Measurements from ENCODE around the gene GSTA2.
"Not testable (repeated sequence)": the region's sequence is repeated elsewhere in the genome, so short reads cannot be mapped to it uniquely, and the experiment has no call there.

GSTA2 gene

GRCh38 chr6:52754443-52754842 is 8.8 kb downstream of the GSTA2 start:
- Histone ChIP-seq H3K9me3 (ENCODE audit: low read length) (no peaks in the 10 kb centered on the region), H3K4me3 (ENCODE audit: low read depth in 1 of 2, low read length in 2 of 2) (no peak overlapping the region), H3K27ac (ENCODE audit: low read depth, low read length) (no peak overlapping the region), H3K36me3 (ENCODE audit: insufficient read depth, low read length) (no peaks in the 10 kb centered on the region), H3K9ac (ENCODE audit: low read length) (no peak overlapping the region), H3K27me3 (ENCODE audit: control insufficient read depth in 1 of 2, insufficient read depth in 2 of 2, low read length in 2 of 2) (no peaks in the 10 kb centered on the region), H3K4me1 (ENCODE audit: insufficient read depth, low read length) (no peaks in the 10 kb centered on the region)

- not testable (repeated sequence) for H3K4me1 ChIP-seq (ENCODE audit: insufficient read depth, low read length); H3K27ac ChIP-seq (ENCODE audit: low read depth, low read length); H3K9ac ChIP-seq (ENCODE audit: low read length); H3K27me3 ChIP-seq (ENCODE audit: control insufficient read depth in 1 of 2, insufficient read depth in 2 of 2, low read length in 2 of 2); H3K36me3 ChIP-seq (ENCODE audit: insufficient read depth, low read length); H3K4me3 ChIP-seq (ENCODE audit: low read depth in 1 of 2, low read length in 2 of 2); H3K9me3 ChIP-seq (ENCODE audit: low read length)
Measured at GRCh38 chr6:52753137-52753536, 10.1 kb downstream of the GSTA2 start.

GRCh38 chr6:52752310-52752709 is 11.0 kb downstream of the GSTA2 start:
- Histone ChIP-seq H3K27me3 (ENCODE audit: control insufficient read depth in 1 of 2, insufficient read depth in 2 of 2, low read length in 2 of 2) (no peaks in the 10 kb centered on the region), H3K36me3 (ENCODE audit: insufficient read depth, low read length) (no peaks in the 10 kb centered on the region), H3K27ac (ENCODE audit: low read depth, low read length) (no peak overlapping the region)

GRCh38 chr6:52749556-52750152 is 13.6 kb downstream of the GSTA2 start:
- no peak overlapping the region for H3K4me3 ChIP-seq (ENCODE audit: low read depth in 1 of 2, low read length in 2 of 2)
- no peaks in the 10 kb centered on the region for H3K4me1 ChIP-seq (ENCODE audit: insufficient read depth, low read length)
- no peak overlapping the region for H3K27ac ChIP-seq (ENCODE audit: low read depth, low read length)
- H3K9me3 ChIP-seq (ENCODE audit: low read length): no peaks in the 10 kb centered on the region
- H3K36me3 ChIP-seq (ENCODE audit: insufficient read depth, low read length): no peaks in the 10 kb centered on the region
- no peak overlapping the region for H3K9ac ChIP-seq (ENCODE audit: low read length)
- H3K27me3 ChIP-seq (ENCODE audit: control insufficient read depth in 1 of 2, insufficient read depth in 2 of 2, low read length in 2 of 2): no peaks in the 10 kb centered on the region

More at GRCh38 chr6:52752310-52752709, 11.0 kb downstream of the GSTA2 start:
- Histone ChIP-seq H3K9me3 (ENCODE audit: low read length) (no peaks in the 10 kb centered on the region), H3K4me3 (ENCODE audit: low read depth in 1 of 2, low read length in 2 of 2) (no peak overlapping the region), H3K9ac (ENCODE audit: low read length) (no peak overlapping the region), H3K4me1 (ENCODE audit: insufficient read depth, low read length) (no peaks in the 10 kb centered on the region)

GRCh38 chr6:52747301-52747700 is 16.0 kb downstream of the GSTA2 start:
- H3K27me3 ChIP-seq (ENCODE audit: control insufficient read depth in 1 of 2, insufficient read depth in 2 of 2, low read length in 2 of 2); H3K9ac ChIP-seq (ENCODE audit: low read length); H3K4me3 ChIP-seq (ENCODE audit: low read depth in 1 of 2, low read length in 2 of 2); H3K27ac ChIP-seq (ENCODE audit: low read depth, low read length); H3K4me1 ChIP-seq (ENCODE audit: insufficient read depth, low read length); H3K9me3 ChIP-seq (ENCODE audit: low read length); H3K36me3 ChIP-seq (ENCODE audit: insufficient read depth, low read length): not testable (repeated sequence)

- H3K27ac ChIP-seq (ENCODE audit: low read depth, low read length): no peak overlapping the region
- no peaks in the 10 kb centered on the region for H3K4me1 ChIP-seq (ENCODE audit: insufficient read depth, low read length)
- H3K27me3 ChIP-seq (ENCODE audit: control insufficient read depth in 1 of 2, insufficient read depth in 2 of 2, low read length in 2 of 2): no peaks in the 10 kb centered on the region
- H3K9ac ChIP-seq (ENCODE audit: low read length): no peak overlapping the region
- no peak overlapping the region for H3K4me3 ChIP-seq (ENCODE audit: low read depth in 1 of 2, low read length in 2 of 2)
- H3K9me3 ChIP-seq (ENCODE audit: low read length): no peaks in the 10 kb centered on the region
- no peaks in the 10 kb centered on the region for H3K36me3 ChIP-seq (ENCODE audit: insufficient read depth, low read length)
Measured at GRCh38 chr6:52746213-52746612, 17.1 kb downstream of the GSTA2 start.

GRCh38 chr6:52745764-52746201 is 17.5 kb downstream of the GSTA2 start:
- Histone ChIP-seq H3K4me1 (ENCODE audit: insufficient read depth, low read length) (no peaks in the 10 kb centered on the region), H3K27me3 (ENCODE audit: control insufficient read depth in 1 of 2, insufficient read depth in 2 of 2, low read length in 2 of 2) (no peaks in the 10 kb centered on the region), H3K27ac (ENCODE audit: low read depth, low read length) (no peak overlapping the region)

GRCh38 chr6:52741872-52742271 is 21.4 kb downstream of the GSTA2 start:
- Histone ChIP-seq H3K27me3 (ENCODE audit: control insufficient read depth in 1 of 2, insufficient read depth in 2 of 2, low read length in 2 of 2) (no peaks in the 10 kb centered on the region), H3K9ac (ENCODE audit: low read length) (no peak overlapping the region), H3K27ac (ENCODE audit: low read depth, low read length) (no peak overlapping the region), H3K4me1 (ENCODE audit: insufficient read depth, low read length) (no peaks in the 10 kb centered on the region), H3K9me3 (ENCODE audit: low read length) (no peaks in the 10 kb centered on the region), H3K36me3 (ENCODE audit: insufficient read depth, low read length) (no peaks in the 10 kb centered on the region), H3K4me3 (ENCODE audit: low read depth in 1 of 2, low read length in 2 of 2) (no peak overlapping the region)

More at GRCh38 chr6:52745764-52746201, 17.5 kb downstream of the GSTA2 start:
- no peak overlapping the region for H3K9ac ChIP-seq (ENCODE audit: low read length)
- H3K4me3 ChIP-seq (ENCODE audit: low read depth in 1 of 2, low read length in 2 of 2): no peak overlapping the region
- no peaks in the 10 kb centered on the region for H3K9me3 ChIP-seq (ENCODE audit: low read length)
- H3K36me3 ChIP-seq (ENCODE audit: insufficient read depth, low read length): no peaks in the 10 kb centered on the region

- Histone ChIP-seq H3K4me3 (ENCODE audit: low read depth in 1 of 2, low read length in 2 of 2) (no peak overlapping the region), H3K27ac (ENCODE audit: low read depth, low read length) (no peak overlapping the region), H3K9me3 (ENCODE audit: low read length) (no peaks in the 10 kb centered on the region), H3K9ac (ENCODE audit: low read length) (no peak overlapping the region), H3K4me1 (ENCODE audit: insufficient read depth, low read length) (no peaks in the 10 kb centered on the region), H3K27me3 (ENCODE audit: control insufficient read depth in 1 of 2, insufficient read depth in 2 of 2, low read length in 2 of 2) (no peaks in the 10 kb centered on the region), H3K36me3 (ENCODE audit: insufficient read depth, low read length) (no peaks in the 10 kb centered on the region)
Measured at GRCh38 chr6:52739627-52740026, 23.6 kb downstream of the GSTA2 start.

GRCh38 chr6:52739134-52739533 is 24.1 kb downstream of the GSTA2 start:
- Histone ChIP-seq H3K4me3 (ENCODE audit: low read depth in 1 of 2, low read length in 2 of 2) (no peak overlapping the region), H3K4me1 (ENCODE audit: insufficient read depth, low read length) (no peaks in the 10 kb centered on the region), H3K9me3 (ENCODE audit: low read length) (no peaks in the 10 kb centered on the region), H3K27me3 (ENCODE audit: control insufficient read depth in 1 of 2, insufficient read depth in 2 of 2, low read length in 2 of 2) (no peaks in the 10 kb centered on the region), H3K9ac (ENCODE audit: low read length) (no peak overlapping the region), H3K36me3 (ENCODE audit: insufficient read depth, low read length) (no peaks in the 10 kb centered on the region), H3K27ac (ENCODE audit: low read depth, low read length) (no peak overlapping the region)

- no peak overlapping the region for H3K4me3 ChIP-seq (ENCODE audit: low read depth in 1 of 2, low read length in 2 of 2)
- no peaks in the 10 kb centered on the region for H3K4me1 ChIP-seq (ENCODE audit: insufficient read depth, low read length)
- H3K9me3 ChIP-seq (ENCODE audit: low read length): no peaks in the 10 kb centered on the region
- H3K27me3 ChIP-seq (ENCODE audit: control insufficient read depth in 1 of 2, insufficient read depth in 2 of 2, low read length in 2 of 2): no peaks in the 10 kb centered on the region
- no peak overlapping the region for H3K9ac ChIP-seq (ENCODE audit: low read length)
- H3K36me3 ChIP-seq (ENCODE audit: insufficient read depth, low read length): no peaks in the 10 kb centered on the region
- H3K27ac ChIP-seq (ENCODE audit: low read depth, low read length): no peak overlapping the region
Measured at GRCh38 chr6:52736145-52736544, 27.1 kb downstream of the GSTA2 start.

GRCh38 chr6:52735071-52735470 is 28.2 kb downstream of the GSTA2 start:
- no peak overlapping the region for H3K27ac ChIP-seq (ENCODE audit: low read depth, low read length)
- H3K9ac ChIP-seq (ENCODE audit: low read length): no peak overlapping the region
- H3K4me3 ChIP-seq (ENCODE audit: low read depth in 1 of 2, low read length in 2 of 2): no peak overlapping the region

More at GRCh38 chr6:52735071-52735470, 28.2 kb downstream of the GSTA2 start:
- Histone ChIP-seq H3K36me3 (ENCODE audit: insufficient read depth, low read length) (no peaks in the 10 kb centered on the region), H3K9me3 (ENCODE audit: low read length) (no peaks in the 10 kb centered on the region), H3K4me1 (ENCODE audit: insufficient read depth, low read length) (no peaks in the 10 kb centered on the region), H3K27me3 (ENCODE audit: control insufficient read depth in 1 of 2, insufficient read depth in 2 of 2, low read length in 2 of 2) (no peaks in the 10 kb centered on the region)
